Stimulated activated CD4-positive, alpha-beta T cell treated with anti-CD3 and anti-CD28 coated beads, Interleukin-15, amount 100 ng/mL, for 24 hours (primary cell): ENCODE results near the gene RGR.

ENCODE experiments used
- DNase-seq: peaks from one replicate; pipeline ENCODE4 v3.0.0-alpha.2; 2020

RGR gene

GRCh38 chr10:84224411-84225028 is 20.3 kb upstream of the RGR start:
- DNase-seq: no peak

- DNase-seq: no peak
Measured at GRCh38 chr10:84225427-84226173, 19.3 kb upstream of the RGR start, which contains the start of gene LRIT2. LRIT2 (minus strand) TSS chr10:84225544; CDS start chr10:84225520, 24 bp downstream.

GRCh38 chr10:84226616-84227015 is 18.2 kb upstream of the RGR start:
- no peak for DNase-seq

GRCh38 chr10:84227810-84228209 is 17.0 kb upstream of the RGR start:
- DNase-seq: no peak

GRCh38 chr10:84230359-84230758 is 14.5 kb upstream of the RGR start:
- no peak for DNase-seq

- DNase-seq: no peak
Measured at GRCh38 chr10:84232376-84232775, 12.5 kb upstream of the RGR start.

GRCh38 chr10:84233940-84234339 is 10.9 kb upstream of the RGR start:
- no peak for DNase-seq

- no peak for DNase-seq
Measured at GRCh38 chr10:84234479-84234878, 10.4 kb upstream of the RGR start.

GRCh38 chr10:84235096-84235495 is 9.8 kb upstream of the RGR start:
- no peak for DNase-seq

- DNase-seq: no peak
Measured at GRCh38 chr10:84236807-84237198, 8.1 kb upstream of the RGR start.

GRCh38 chr10:84237199-84238051 is 7.4 kb upstream of the RGR start:
- DNase-seq: no peak

- DNase-seq: no peak
Measured at GRCh38 chr10:84238909-84239308, 5.9 kb upstream of the RGR start.

- no peak for DNase-seq
Measured at GRCh38 chr10:84241185-84241790, 3.6 kb upstream of the RGR start, which contains the start of gene LRIT1. LRIT1 (minus strand) TSS chr10:84241546; CDS start chr10:84241439, 107 bp downstream.

GRCh38 chr10:84243759-84244158 is 1.1 kb upstream of the RGR start:
- no peak for DNase-seq

- DNase-seq: no peak
Measured at GRCh38 chr10:84247496-84247895, 2.6 kb downstream of the RGR start.

GRCh38 chr10:84248794-84249193 is 3.9 kb downstream of the RGR start:
- DNase-seq: no peak

- DNase-seq: no peak
Measured at GRCh38 chr10:84254552-84255478, 10.0 kb downstream of the RGR start.

- DNase-seq: peak; percentile 75
Measured at GRCh38 chr10:84256510-84257342, 11.9 kb downstream of the RGR start.

- no peak for DNase-seq
Measured at GRCh38 chr10:84257343-84258020, 12.6 kb downstream of the RGR start.

GRCh38 chr10:84258034-84258695 is 13.3 kb downstream of the RGR start:
- no peak for DNase-seq
